HepG2 (cell line): ENCODE measurements around the gene DENND4B. TPM values are rescaled to one million over a fixed set of nuclear protein-coding genes. Genes with fewer than 3 reads are reported as not detected.

Experiments used
- ARNT2 ChIP-seq: sonication (generic); formaldehyde crosslinking; IDR thresholded peaks from 2 replicates; pipeline ENCODE4 v1.8.0; 2022; ENCODE audit warnings: mild to moderate bottlenecking, low read depth, missing genetic modification reagents, moderate library complexity
- CENPT ChIP-seq: sonication (generic); formaldehyde crosslinking; IDR thresholded peaks from 2 replicates; pipeline ENCODE4 v1.8.0; 2022; ENCODE audit warnings: low read depth, mild to moderate bottlenecking, moderate library complexity, missing genetic modification reagents
- GATAD2A ChIP-seq: IDR thresholded peaks from 2 replicates; pipeline ENCODE4 v1.6.1; 2016
- KDM5B ChIP-seq: sonication (generic); formaldehyde crosslinking; IDR thresholded peaks from 2 replicates; pipeline ENCODE4 v1.4.0; 2020; ENCODE audit warnings: missing genetic modification reagents, mild to moderate bottlenecking, borderline replicate concordance
- NR2F6 ChIP-seq, 2 experiments: IDR thresholded peaks; 2 replicates each; pipeline ENCODE4 v1.6.1; 2016; ENCODE audit warnings: antibody characterized with exemption in 1 of 2, mild to moderate bottlenecking in 1 of 2
- ZC3H4 ChIP-seq: sonication (generic); formaldehyde crosslinking; IDR thresholded peaks from 2 replicates; pipeline ENCODE4 v1.4.0; 2020; ENCODE audit warnings: missing genetic modification reagents, borderline replicate concordance
- ZIK1 ChIP-seq: sonication (generic); formaldehyde crosslinking; IDR thresholded peaks from 2 replicates; pipeline ENCODE4 v1.5.0; 2020; ENCODE audit warnings: mild to moderate bottlenecking, low read depth, missing genetic modification reagents, borderline replicate concordance
- polyA plus RNA-seq, 8 experiments: library from polyadenylated mRNA; depleted of rRNA in 3 of 8; stranded (reverse) in 7 of 8; unstranded in 1 of 8; fragments of >200 nt; fragmentation: Illumina TruSeq in 4 of 8; extraction: Trizol in 4 of 8; gene quantifications; 2 replicates each; pipeline versions ENCODE4 v1.2.1 to v1.2.3, GENCODE V29; 2011 to 2016; ENCODE audit warnings: low read depth in 4 of 8, missing spikeins in 1 of 8, mixed read lengths in 1 of 8; ENCODE audit not compliant: insufficient read depth in 1 of 8
- total RNA-seq, 5 experiments: library from RNA; depleted of rRNA; stranded (reverse); fragments of >200 nt; fragmentation: Illumina TruSeq; extraction: Trizol; gene quantifications; 2 replicates each; pipeline ENCODE4 v1.2.3, GENCODE V29; 2016; ENCODE audit warnings: low read depth in 1 of 5
- TF ChIP-seq, protein P1 (sequence below), 2 experiments: sonication (generic) in 1 of 2; formaldehyde crosslinking in 1 of 2; IDR thresholded peaks; 2 replicates each; pipeline versions ENCODE4 v1.6.1 to v1.9.0; 2014 to 2022; ENCODE audit warnings: antibody characterized with exemption in 1 of 2, borderline replicate concordance in 1 of 2, inconsistent platforms in 1 of 2, low read depth in 1 of 2, missing genetic modification reagents in 1 of 2
- TF ChIP-seq, protein P2 (sequence below): sonication (generic); formaldehyde crosslinking; IDR thresholded peaks from 2 replicates; pipeline ENCODE4 v1.4.0; 2020; ENCODE audit warnings: missing genetic modification reagents
- TF ChIP-seq, protein P3 (sequence below): sonication (generic); formaldehyde crosslinking; conservative IDR thresholded peaks from 2 replicates; pipeline ENCODE4 v1.8.0; 2022; ENCODE audit warnings: mild to moderate bottlenecking, moderate library complexity, missing genetic modification reagents
- TF ChIP-seq, protein P4 (sequence below): sonication (generic); formaldehyde crosslinking; IDR thresholded peaks from 2 replicates; pipeline ENCODE4 v1.4.0; 2020; ENCODE audit warnings: missing genetic modification reagents, mild to moderate bottlenecking, borderline replicate concordance

The DENND4B gene
- total and polyA plus RNA-seq, 2 of the 13 experiments (the other 11 are each of a cell fraction or from before 2014, with no cell fraction given) = 15.1 to 20.3 TPM

DNA sequence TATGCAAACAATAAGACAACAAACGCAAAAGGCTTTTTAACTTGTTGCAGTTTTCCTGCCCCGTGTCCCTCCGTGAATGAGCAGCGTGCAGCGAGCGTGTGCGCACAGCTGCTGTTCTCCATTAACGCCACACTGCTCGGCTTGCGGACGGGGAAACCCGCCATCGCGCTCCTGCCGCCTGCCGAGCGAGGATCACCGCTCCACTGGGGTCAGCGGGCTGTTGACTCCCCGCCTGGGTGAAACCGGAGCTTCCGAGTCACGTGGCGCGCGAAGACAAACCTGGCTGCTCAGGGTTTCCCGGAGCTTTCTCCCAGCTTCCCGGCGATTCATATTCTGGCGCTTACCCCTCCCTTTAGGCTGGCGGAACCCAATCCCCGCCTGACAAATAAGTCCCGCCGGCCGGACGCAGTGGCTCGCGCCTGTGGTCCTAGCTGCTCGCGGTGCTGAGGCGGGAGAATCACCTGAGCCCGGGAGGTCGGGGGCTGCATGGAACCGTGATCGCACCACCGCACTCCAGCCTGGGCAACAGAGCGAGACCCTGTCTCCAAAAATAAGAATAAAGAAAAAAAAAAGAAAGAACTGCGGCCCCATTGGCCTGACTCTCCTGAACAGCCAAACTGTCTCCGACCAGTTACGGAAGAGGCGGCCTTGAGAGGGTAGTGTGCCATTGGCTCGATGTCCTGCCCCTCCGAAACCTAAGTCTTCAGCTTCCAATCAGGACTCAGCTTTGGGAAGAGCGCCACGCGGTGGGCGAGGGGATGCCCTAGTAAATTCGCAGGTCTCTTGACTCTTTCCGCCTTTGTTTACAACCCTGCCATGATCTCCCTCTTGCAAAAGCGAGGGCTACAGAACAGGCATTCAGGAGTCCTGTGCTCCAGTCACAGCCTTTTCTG lies 20.8 kb upstream of the DENND4B start, which contains the start of gene CREB3L4 (continued):
- TF ChIP-seq, protein P1, sequence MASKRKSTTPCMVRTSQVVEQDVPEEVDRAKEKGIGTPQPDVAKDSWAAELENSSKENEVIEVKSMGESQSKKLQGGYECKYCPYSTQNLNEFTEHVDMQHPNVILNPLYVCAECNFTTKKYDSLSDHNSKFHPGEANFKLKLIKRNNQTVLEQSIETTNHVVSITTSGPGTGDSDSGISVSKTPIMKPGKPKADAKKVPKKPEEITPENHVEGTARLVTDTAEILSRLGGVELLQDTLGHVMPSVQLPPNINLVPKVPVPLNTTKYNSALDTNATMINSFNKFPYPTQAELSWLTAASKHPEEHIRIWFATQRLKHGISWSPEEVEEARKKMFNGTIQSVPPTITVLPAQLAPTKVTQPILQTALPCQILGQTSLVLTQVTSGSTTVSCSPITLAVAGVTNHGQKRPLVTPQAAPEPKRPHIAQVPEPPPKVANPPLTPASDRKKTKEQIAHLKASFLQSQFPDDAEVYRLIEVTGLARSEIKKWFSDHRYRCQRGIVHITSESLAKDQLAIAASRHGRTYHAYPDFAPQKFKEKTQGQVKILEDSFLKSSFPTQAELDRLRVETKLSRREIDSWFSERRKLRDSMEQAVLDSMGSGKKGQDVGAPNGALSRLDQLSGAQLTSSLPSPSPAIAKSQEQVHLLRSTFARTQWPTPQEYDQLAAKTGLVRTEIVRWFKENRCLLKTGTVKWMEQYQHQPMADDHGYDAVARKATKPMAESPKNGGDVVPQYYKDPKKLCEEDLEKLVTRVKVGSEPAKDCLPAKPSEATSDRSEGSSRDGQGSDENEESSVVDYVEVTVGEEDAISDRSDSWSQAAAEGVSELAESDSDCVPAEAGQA (IDR thresholded peaks at IDR 0.05; ENCODE audit: low read depth) = 0 out of 2 replicates have a peak, but pooled peaks have one; percentile 34
- TF ChIP-seq, protein P1 (CRISPR knock-in tag; IDR thresholded peaks at IDR 0.05; ENCODE audit: borderline replicate concordance) = no peak
- TF ChIP-seq, protein P2, sequence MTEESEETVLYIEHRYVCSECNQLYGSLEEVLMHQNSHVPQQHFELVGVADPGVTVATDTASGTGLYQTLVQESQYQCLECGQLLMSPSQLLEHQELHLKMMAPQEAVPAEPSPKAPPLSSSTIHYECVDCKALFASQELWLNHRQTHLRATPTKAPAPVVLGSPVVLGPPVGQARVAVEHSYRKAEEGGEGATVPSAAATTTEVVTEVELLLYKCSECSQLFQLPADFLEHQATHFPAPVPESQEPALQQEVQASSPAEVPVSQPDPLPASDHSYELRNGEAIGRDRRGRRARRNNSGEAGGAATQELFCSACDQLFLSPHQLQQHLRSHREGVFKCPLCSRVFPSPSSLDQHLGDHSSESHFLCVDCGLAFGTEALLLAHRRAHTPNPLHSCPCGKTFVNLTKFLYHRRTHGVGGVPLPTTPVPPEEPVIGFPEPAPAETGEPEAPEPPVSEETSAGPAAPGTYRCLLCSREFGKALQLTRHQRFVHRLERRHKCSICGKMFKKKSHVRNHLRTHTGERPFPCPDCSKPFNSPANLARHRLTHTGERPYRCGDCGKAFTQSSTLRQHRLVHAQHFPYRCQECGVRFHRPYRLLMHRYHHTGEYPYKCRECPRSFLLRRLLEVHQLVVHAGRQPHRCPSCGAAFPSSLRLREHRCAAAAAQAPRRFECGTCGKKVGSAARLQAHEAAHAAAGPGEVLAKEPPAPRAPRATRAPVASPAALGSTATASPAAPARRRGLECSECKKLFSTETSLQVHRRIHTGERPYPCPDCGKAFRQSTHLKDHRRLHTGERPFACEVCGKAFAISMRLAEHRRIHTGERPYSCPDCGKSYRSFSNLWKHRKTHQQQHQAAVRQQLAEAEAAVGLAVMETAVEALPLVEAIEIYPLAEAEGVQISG (CRISPR knock-in tag) = peak; percentile 83
- TF ChIP-seq ARNT2 (CRISPR knock-in tag) = peak; percentile 85; the same call in 1 of the 2 replicates
- TF ChIP-seq, protein P3, sequence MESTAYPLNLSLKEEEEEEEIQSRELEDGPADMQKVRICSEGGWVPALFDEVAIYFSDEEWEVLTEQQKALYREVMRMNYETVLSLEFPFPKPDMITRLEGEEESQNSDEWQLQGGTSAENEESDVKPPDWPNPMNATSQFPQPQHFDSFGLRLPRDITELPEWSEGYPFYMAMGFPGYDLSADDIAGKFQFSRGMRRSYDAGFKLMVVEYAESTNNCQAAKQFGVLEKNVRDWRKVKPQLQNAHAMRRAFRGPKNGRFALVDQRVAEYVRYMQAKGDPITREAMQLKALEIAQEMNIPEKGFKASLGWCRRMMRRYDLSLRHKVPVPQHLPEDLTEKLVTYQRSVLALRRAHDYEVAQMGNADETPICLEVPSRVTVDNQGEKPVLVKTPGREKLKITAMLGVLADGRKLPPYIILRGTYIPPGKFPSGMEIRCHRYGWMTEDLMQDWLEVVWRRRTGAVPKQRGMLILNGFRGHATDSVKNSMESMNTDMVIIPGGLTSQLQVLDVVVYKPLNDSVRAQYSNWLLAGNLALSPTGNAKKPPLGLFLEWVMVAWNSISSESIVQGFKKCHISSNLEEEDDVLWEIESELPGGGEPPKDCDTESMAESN (CRISPR knock-in tag) = peak; percentile 59; the same call in 1 of the 2 replicates
- no peak for TF ChIP-seq CENPT
- peak; percentile 49 for TF ChIP-seq GATAD2A (CRISPR knock-in tag)
- no peak; the same call in none of the 2 replicates for TF ChIP-seq ZIK1 (CRISPR knock-in tag)
- no peak for TF ChIP-seq ZC3H4
- peak; percentile 86; the same call in 1 of the 2 replicates for TF ChIP-seq KDM5B (CRISPR knock-in tag)
- peak; percentile 43; the same call in 1 of the 2 replicates for TF ChIP-seq NR2F6 (IDR thresholded peaks at IDR 0.05)
- TF ChIP-seq NR2F6 (CRISPR knock-in tag; IDR thresholded peaks at IDR 0.05) = peak; percentile 86
- TF ChIP-seq, protein P4, sequence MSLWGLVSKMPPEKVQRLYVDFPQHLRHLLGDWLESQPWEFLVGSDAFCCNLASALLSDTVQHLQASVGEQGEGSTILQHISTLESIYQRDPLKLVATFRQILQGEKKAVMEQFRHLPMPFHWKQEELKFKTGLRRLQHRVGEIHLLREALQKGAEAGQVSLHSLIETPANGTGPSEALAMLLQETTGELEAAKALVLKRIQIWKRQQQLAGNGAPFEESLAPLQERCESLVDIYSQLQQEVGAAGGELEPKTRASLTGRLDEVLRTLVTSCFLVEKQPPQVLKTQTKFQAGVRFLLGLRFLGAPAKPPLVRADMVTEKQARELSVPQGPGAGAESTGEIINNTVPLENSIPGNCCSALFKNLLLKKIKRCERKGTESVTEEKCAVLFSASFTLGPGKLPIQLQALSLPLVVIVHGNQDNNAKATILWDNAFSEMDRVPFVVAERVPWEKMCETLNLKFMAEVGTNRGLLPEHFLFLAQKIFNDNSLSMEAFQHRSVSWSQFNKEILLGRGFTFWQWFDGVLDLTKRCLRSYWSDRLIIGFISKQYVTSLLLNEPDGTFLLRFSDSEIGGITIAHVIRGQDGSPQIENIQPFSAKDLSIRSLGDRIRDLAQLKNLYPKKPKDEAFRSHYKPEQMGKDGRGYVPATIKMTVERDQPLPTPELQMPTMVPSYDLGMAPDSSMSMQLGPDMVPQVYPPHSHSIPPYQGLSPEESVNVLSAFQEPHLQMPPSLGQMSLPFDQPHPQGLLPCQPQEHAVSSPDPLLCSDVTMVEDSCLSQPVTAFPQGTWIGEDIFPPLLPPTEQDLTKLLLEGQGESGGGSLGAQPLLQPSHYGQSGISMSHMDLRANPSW = no peak; the same call in 1 of the 2 replicates
